ENCODE measurements around the gene ALKBH2.
"Not testable (repeated sequence)": the region's sequence is repeated elsewhere in the genome, so short reads cannot be mapped to it uniquely, and the experiment has no call there.

Gene ALKBH2

DNA sequence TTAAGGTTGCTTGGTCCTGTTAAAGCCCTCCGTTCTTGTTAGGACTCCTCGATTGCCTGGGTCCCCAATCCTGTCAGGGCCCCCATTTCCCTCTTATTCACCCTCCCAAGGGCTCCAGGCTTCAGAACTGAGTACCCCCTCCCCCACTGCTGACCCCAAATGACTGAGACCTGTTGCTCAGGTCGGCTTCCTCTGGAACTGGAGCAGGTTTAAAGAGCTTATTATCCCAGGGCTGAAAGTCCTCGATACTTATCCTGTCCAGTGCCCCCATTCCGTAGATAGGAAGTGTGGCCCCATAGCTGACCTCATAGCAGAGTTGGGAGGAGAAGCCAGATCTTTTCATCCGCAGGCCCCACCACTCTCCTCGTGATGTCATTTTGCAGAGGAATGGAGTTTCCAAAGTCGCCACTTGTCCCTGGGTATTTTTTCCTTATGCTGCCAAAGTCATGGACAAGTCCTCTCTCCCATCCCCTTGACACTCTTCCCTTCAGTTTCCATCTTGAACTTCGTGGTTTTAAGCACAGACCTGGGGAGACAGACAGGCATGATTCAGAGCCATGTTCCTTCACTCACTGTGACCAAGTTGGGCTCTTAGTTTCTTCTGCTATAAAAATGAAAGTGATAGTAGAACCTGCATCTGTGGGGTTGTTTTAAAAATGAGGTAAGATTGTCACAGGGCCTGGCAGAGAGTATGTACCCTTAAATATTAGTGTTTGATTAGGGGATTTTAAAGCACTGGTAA is 39.7 kb downstream of the ALKBH2 start:
- WGBS (ENCODE audit: extremely low coverage, insufficient coverage, insufficient read length): no CpG with 5 or more reads among the region's 9 CpGs
- H3K36me3 ChIP-seq (ENCODE audit: control insufficient read depth in 1 of 2, insufficient read depth in 2 of 2, low read length in 2 of 2): peaks cover 2 to 3% of the 10 kb centered on the region in 2 experiments

DNA sequence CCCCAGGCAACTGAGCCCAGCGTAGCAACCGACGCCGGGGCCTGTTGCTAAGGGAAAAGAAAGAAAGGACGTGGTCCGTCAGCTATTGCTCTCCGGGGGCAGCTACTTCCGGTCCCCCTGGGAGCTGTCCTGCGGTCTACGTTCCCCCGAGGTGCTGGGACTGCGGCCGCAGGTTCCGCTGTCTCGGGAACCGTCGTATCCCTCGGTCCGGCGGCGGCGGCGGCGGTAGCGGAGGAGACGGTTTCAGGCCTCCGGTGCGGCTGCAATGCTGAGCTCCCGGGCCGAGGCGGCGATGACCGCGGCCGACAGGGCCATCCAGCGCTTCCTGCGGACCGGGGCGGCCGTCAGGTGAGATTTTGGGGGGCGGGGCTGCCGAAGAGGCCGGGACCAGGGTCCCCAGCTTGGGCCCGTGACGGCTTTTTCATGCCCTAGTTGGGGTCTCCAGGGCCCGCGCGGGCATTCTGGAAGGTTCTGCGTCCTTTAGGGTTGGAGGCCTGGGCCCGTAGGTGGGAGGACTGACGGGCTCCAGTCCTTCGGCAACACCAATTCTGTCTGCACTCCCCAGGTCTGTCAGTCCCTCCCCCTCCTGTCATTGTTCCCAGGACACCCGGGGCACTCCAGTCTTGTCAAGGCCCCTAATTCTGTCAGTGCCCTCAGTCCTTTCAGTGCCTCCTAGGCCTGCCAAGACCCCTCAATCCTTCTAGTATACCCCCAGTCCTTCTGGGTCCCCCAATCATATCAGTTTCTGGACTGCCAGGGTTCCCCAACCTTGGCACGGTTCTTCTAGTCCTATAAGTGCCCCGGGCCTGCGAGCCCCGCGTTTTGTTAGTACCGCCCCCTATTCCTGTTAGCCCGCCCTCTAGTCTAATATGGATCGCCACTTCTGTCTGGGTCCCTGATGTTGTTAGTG is 40.6 kb downstream of the ALKBH2 start, which contains the start of gene USP30:
Gene USP30, plus strand, starts transcription at position 163 of the 910 bp plus-strand sequence. Its CDS starts 103 bp downstream, at position 266.
- H3K27me3 ChIP-seq (ENCODE audit: insufficient read depth, low read length): no peaks in the 10 kb centered on the region
- no CpG with 5 or more reads among the region's 61 CpGs for WGBS (ENCODE audit: extremely low coverage, insufficient coverage, insufficient read length)

More for the DNA sequence above, 39.7 kb downstream of the ALKBH2 start:
- H2BK120ac ChIP-seq (ENCODE audit: insufficient read depth, low read length, poor library complexity): no peak overlapping the region
- no peaks in the 10 kb centered on the region for H3K27me3 ChIP-seq (ENCODE audit: insufficient read depth, low read length)
- peak overlapping the region; percentile 31 for H3K4ac ChIP-seq (ENCODE audit: low read depth, low read length)
- peak overlapping the region; percentile 68 for H4K12ac ChIP-seq (ENCODE audit: low read depth, low read length)
- H2AK5ac ChIP-seq (ENCODE audit: low read length): no peak overlapping the region
- H3K23ac ChIP-seq (ENCODE audit: low read length): no peak overlapping the region
- H3K18ac ChIP-seq (ENCODE audit: low read length): peak overlapping the region; percentile 57
- H4K8ac ChIP-seq (ENCODE audit: low read depth, low read length): peak overlapping the region; percentile 100
- peaks cover 5% of the 10 kb centered on the region for H3K79me1 ChIP-seq (ENCODE audit: low read length)
- H2BK12ac ChIP-seq (ENCODE audit: low read length): no peak overlapping the region
- H3K4me1 ChIP-seq (ENCODE audit: control insufficient read depth in 1 of 2, insufficient read depth in 2 of 2, low read length in 2 of 2): peaks cover 6% of the 10 kb centered on the region in 2 experiments
- H3K9me3 ChIP-seq (ENCODE audit: insufficient read depth, low read depth, low read length): no peaks in the 10 kb centered on the region
- peak overlapping the region; percentile 100 for H2AFZ ChIP-seq (ENCODE audit: insufficient read depth, low read length, poor library complexity)
- H3K79me2 ChIP-seq (ENCODE audit: control insufficient read depth, insufficient read depth, low read length, poor library complexity): peaks cover 5% of the 10 kb centered on the region
- no peak overlapping the region for H3K27ac ChIP-seq (ENCODE audit: low read depth, low read length)
- H3K4me3 ChIP-seq (ENCODE audit: low read depth, low read length): no peak overlapping the region
- peak overlapping the region; percentile 33 for H4K91ac ChIP-seq (ENCODE audit: low read depth, low read length)
- no peak overlapping the region for H2BK5ac ChIP-seq (ENCODE audit: low read depth, low read length, poor library complexity)
- H3K9ac ChIP-seq (ENCODE audit: low read length): peak overlapping the region; percentile 66
- DNase-seq: peak in 1 of 2 donors; percentile 15
- H3K14ac ChIP-seq (ENCODE audit: low read length): no peak overlapping the region
- H3K4me2 ChIP-seq (ENCODE audit: low read length): peak overlapping the region; percentile 95

DNA sequence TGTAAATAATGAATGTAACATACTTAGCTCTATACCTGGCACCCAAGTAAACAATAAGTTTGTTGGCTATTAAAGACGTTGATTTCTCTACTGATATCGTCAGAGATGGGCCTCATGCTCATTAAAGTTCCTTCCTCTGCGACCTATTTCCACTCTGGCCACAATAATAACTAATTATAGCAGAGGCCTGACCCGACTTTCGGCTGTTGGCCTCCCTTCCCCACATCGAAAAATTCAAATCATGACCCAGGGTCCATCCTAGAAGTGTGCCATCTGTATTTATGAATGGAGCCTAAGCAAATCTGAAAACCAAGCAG is 41.2 kb downstream of the ALKBH2 start:
- WGBS (ENCODE audit: extremely low coverage, insufficient coverage, insufficient read length): no CpG with 5 or more reads among the region's 6 CpGs

More for the DNA sequence above, 40.6 kb downstream of the ALKBH2 start, which contains the start of gene USP30:
- peak within 1 kb of the TSS; percentile 90 for H2BK5ac ChIP-seq (ENCODE audit: low read depth, low read length, poor library complexity)
- peak within 1 kb of the TSS; percentile 72 for H2AK5ac ChIP-seq (ENCODE audit: low read length)
- peak within 1 kb of the TSS; percentile 95 for H3K4me2 ChIP-seq (ENCODE audit: low read length)
- H4K91ac ChIP-seq (ENCODE audit: low read depth, low read length): peak within 1 kb of the TSS; percentile 84
- H3K9me3 ChIP-seq (ENCODE audit: insufficient read depth, low read depth, low read length): no peaks in the 10 kb centered on the region
- H3K18ac ChIP-seq (ENCODE audit: low read length): peak within 1 kb of the TSS; percentile 96
- H3K4me3 ChIP-seq (ENCODE audit: low read depth, low read length): peak within 1 kb of the TSS; percentile 98
- peaks cover 6% of the 10 kb centered on the region in 2 experiments for H3K4me1 ChIP-seq (ENCODE audit: control insufficient read depth in 1 of 2, insufficient read depth in 2 of 2, low read length in 2 of 2)
- peak within 1 kb of the TSS; percentile 98 for H4K12ac ChIP-seq (ENCODE audit: low read depth, low read length)
- peak within 1 kb of the TSS; percentile 100 for H2AFZ ChIP-seq (ENCODE audit: insufficient read depth, low read length, poor library complexity)
- H3K27ac ChIP-seq (ENCODE audit: low read depth, low read length): no peak within 1 kb of the TSS
- H3K36me3 ChIP-seq (ENCODE audit: control insufficient read depth in 1 of 2, insufficient read depth in 2 of 2, low read length in 2 of 2): peaks cover 0 to 2% of the 10 kb centered on the region in 2 experiments
- H3K23ac ChIP-seq (ENCODE audit: low read length): no peak within 1 kb of the TSS
- H3K79me1 ChIP-seq (ENCODE audit: low read length): peaks cover 5% of the 10 kb centered on the region
- peak within 1 kb of the TSS; percentile 100 for H4K8ac ChIP-seq (ENCODE audit: low read depth, low read length)
- H3K4ac ChIP-seq (ENCODE audit: low read depth, low read length): peak within 1 kb of the TSS; percentile 95
- peak within 1 kb of the TSS; percentile 95 for H3K14ac ChIP-seq (ENCODE audit: low read length)
- H3K9ac ChIP-seq (ENCODE audit: low read length): peak within 1 kb of the TSS; percentile 78
- peak; percentile 67 to 89 for DNase-seq
- H3K79me2 ChIP-seq (ENCODE audit: control insufficient read depth, insufficient read depth, low read length, poor library complexity): peaks cover 5% of the 10 kb centered on the region
- H2BK12ac ChIP-seq (ENCODE audit: low read length): peak within 1 kb of the TSS; percentile 71
- H2BK120ac ChIP-seq (ENCODE audit: insufficient read depth, low read length, poor library complexity): peak within 1 kb of the TSS; percentile 97

DNA sequence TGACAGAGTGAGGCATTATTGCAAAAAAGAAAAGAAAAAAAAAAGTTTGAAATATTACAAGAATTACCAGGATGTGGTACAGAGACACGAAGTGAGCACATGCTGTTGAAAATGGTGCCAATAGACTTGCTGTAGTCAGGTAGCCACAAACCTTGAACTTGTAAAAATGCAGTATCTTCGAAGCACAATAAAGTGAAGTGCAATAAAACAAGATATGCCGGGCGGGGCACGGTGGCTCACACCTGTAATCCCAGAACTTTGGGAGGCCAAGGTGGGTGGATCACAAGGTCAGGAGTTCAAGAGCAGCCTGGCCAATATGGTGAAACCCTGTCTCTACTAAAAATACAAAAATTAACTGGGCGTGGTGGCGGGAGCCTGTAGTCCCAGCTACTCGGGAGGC is 43.5 kb downstream of the ALKBH2 start:
- H3K18ac ChIP-seq (ENCODE audit: low read length); H4K12ac ChIP-seq (ENCODE audit: low read depth, low read length); H3K27ac ChIP-seq (ENCODE audit: low read depth, low read length); H3K14ac ChIP-seq (ENCODE audit: low read length); H2BK120ac ChIP-seq (ENCODE audit: insufficient read depth, low read length, poor library complexity); H3K4ac ChIP-seq (ENCODE audit: low read depth, low read length); H2BK5ac ChIP-seq (ENCODE audit: low read depth, low read length, poor library complexity); H3K36me3 ChIP-seq (ENCODE audit: control insufficient read depth in 1 of 2, insufficient read depth in 2 of 2, low read length in 2 of 2); H3K9ac ChIP-seq (ENCODE audit: low read length); H3K23ac ChIP-seq (ENCODE audit: low read length); H3K4me3 ChIP-seq (ENCODE audit: low read depth, low read length); H3K4me1 ChIP-seq (ENCODE audit: control insufficient read depth in 1 of 2, insufficient read depth in 2 of 2, low read length in 2 of 2); H3K79me2 ChIP-seq (ENCODE audit: control insufficient read depth, insufficient read depth, low read length, poor library complexity); H4K91ac ChIP-seq (ENCODE audit: low read depth, low read length); H3K9me3 ChIP-seq (ENCODE audit: insufficient read depth, low read depth, low read length); H3K79me1 ChIP-seq (ENCODE audit: low read length); H3K4me2 ChIP-seq (ENCODE audit: low read length); H2AK5ac ChIP-seq (ENCODE audit: low read length); H3K27me3 ChIP-seq (ENCODE audit: insufficient read depth, low read length); H2BK12ac ChIP-seq (ENCODE audit: low read length); H4K8ac ChIP-seq (ENCODE audit: low read depth, low read length); H2AFZ ChIP-seq (ENCODE audit: insufficient read depth, low read length, poor library complexity): not testable (repeated sequence)
- peak in 1 of 2 donors; percentile 13 for DNase-seq
- no CpG with 5 or more reads among the region's 8 CpGs for WGBS (ENCODE audit: extremely low coverage, insufficient coverage, insufficient read length)

More for the DNA sequence above, 41.2 kb downstream of the ALKBH2 start:
- Histone ChIP-seq H2BK12ac (ENCODE audit: low read length) (no peak overlapping the region), H3K4me2 (ENCODE audit: low read length) (peak overlapping the region; percentile 95), H3K18ac (ENCODE audit: low read length) (no peak overlapping the region), H3K4ac (ENCODE audit: low read depth, low read length) (peak overlapping the region; percentile 35), H3K4me1 (ENCODE audit: control insufficient read depth in 1 of 2, insufficient read depth in 2 of 2, low read length in 2 of 2) (peaks cover 6% of the 10 kb centered on the region in 2 experiments), H2AK5ac (ENCODE audit: low read length) (no peak overlapping the region), H2AFZ (ENCODE audit: insufficient read depth, low read length, poor library complexity) (peak overlapping the region; percentile 95), H3K23ac (ENCODE audit: low read length) (no peak overlapping the region), H3K4me3 (ENCODE audit: low read depth, low read length) (no peak overlapping the region), H3K27ac (ENCODE audit: low read depth, low read length) (no peak overlapping the region), H3K9me3 (ENCODE audit: insufficient read depth, low read depth, low read length) (no peaks in the 10 kb centered on the region), H3K36me3 (ENCODE audit: control insufficient read depth in 1 of 2, insufficient read depth in 2 of 2, low read length in 2 of 2) (no peaks in the 10 kb centered on the region), H3K79me1 (ENCODE audit: low read length) (peaks cover 5% of the 10 kb centered on the region), H2BK5ac (ENCODE audit: low read depth, low read length, poor library complexity) (no peak overlapping the region), H3K79me2 (ENCODE audit: control insufficient read depth, insufficient read depth, low read length, poor library complexity) (peaks cover 5% of the 10 kb centered on the region), H3K27me3 (ENCODE audit: insufficient read depth, low read length) (no peaks in the 10 kb centered on the region), H4K12ac (ENCODE audit: low read depth, low read length) (peak overlapping the region; percentile 89), H2BK120ac (ENCODE audit: insufficient read depth, low read length, poor library complexity) (no peak overlapping the region), H4K8ac (ENCODE audit: low read depth, low read length) (peak overlapping the region; percentile 93), H4K91ac (ENCODE audit: low read depth, low read length) (no peak overlapping the region), H3K9ac (ENCODE audit: low read length) (peak overlapping the region; percentile 50), H3K14ac (ENCODE audit: low read length) (no peak overlapping the region)
- DNase-seq: no peak

Measured in trophoblast cell (in vitro differentiated cells and primary cell).